H1 (cell line): ENCODE results near the gene TRIM59. TPM values are rescaled to one million over a fixed set of nuclear protein-coding genes. Genes with fewer than 3 reads are reported as not detected.

ENCODE experiments used
- CTCF ChIA-PET: fragments of 300-600 bp; sonication (Branson Sonifier 250); formaldehyde crosslinking; loops from one replicate; lab custom pipeline; 2021; ENCODE audit not compliant: partially characterized antibody; lab: Charles Lee
- POLR2A ChIA-PET: fragments of 300-600 bp; sonication (Branson Sonifier 250); formaldehyde crosslinking; loops from one replicate; lab custom pipeline; 2021; ENCODE audit warnings: inconsistent platforms; ENCODE audit not compliant: partially characterized antibody; lab: Charles Lee
- DNase-seq, 2 experiments: peaks; one replicate each; pipeline versions ENCODE4 v3.0.0 to v3.0.0-alpha.2; 2010 to 2022; ENCODE audit warnings: low spot score in 2 of 2, low read depth in 1 of 2, mixed read lengths in 1 of 2
- FAIRE-seq: peaks from 2 replicates; lab custom pipeline; 2011; peaks lifted over from hg19 to GRCh38; lab: Jason Lieb, UNC
- H2AFZ ChIP-seq: 2 replicates; pipeline ENCODE4 v1.8.1; 2012; ENCODE audit warnings: low read length, inconsistent platforms
- H2AK5ac ChIP-seq: 2 replicates; pipeline ENCODE4 v1.6.1; 2013; ENCODE audit warnings: low read depth, low read length
- H2BK120ac ChIP-seq: replicated peaks from 2 replicates; pipeline ENCODE3; 2013; ENCODE audit warnings: low read depth, low read length, inconsistent platforms
- H2BK12ac ChIP-seq: 2 replicates; pipeline ENCODE4 v1.6.1; 2013; ENCODE audit warnings: low read depth, low read length
- H2BK15ac ChIP-seq: 2 replicates; pipeline ENCODE4 v1.6.1; 2013; ENCODE audit warnings: low read length
- H2BK20ac ChIP-seq: 2 replicates; pipeline ENCODE4 v1.6.1; 2013; ENCODE audit warnings: low read length
- H2BK5ac ChIP-seq: 2 replicates; pipeline ENCODE4 v1.6.1; 2013; ENCODE audit warnings: low read depth, low read length
- H3K14ac ChIP-seq: 2 replicates; pipeline ENCODE4 v1.6.1; 2013; ENCODE audit warnings: inconsistent platforms; ENCODE audit not compliant: insufficient read length
- H3K18ac ChIP-seq: 2 replicates; pipeline ENCODE4 v1.6.1; 2013; ENCODE audit warnings: low read length; ENCODE audit errors: extremely low read depth
- H3K23ac ChIP-seq: 2 replicates; pipeline ENCODE4 v1.6.1; 2013; ENCODE audit warnings: inconsistent platforms; ENCODE audit not compliant: insufficient read length
- H3K23me2 ChIP-seq: 2 replicates; pipeline ENCODE4 v1.6.1; 2013; ENCODE audit warnings: low read depth, low read length
- H3K27ac ChIP-seq: 2 replicates; pipeline ENCODE4 v1.6.1; 2011; ENCODE audit warnings: low read depth, low read length, inconsistent platforms
- H3K27me3 ChIP-seq, 4 experiments: replicated peaks in 1 of 4; 1 replicate in 1 of 4; 2 replicates in 3 of 4; pipeline versions ENCODE4 v1.6.1 to v1.8.1; 2011 to 2013; ENCODE audit warnings: low read length in 3 of 4, mild to moderate bottlenecking in 3 of 4, inconsistent platforms in 2 of 4, mixed read lengths in 2 of 4, moderate library complexity in 1 of 4; ENCODE audit not compliant: control insufficient read depth in 3 of 4, insufficient read depth in 3 of 4; ENCODE audit errors: extremely low read depth in 1 of 4
- H3K36me3 ChIP-seq, 4 experiments: 2 replicates each; pipeline versions ENCODE4 v1.6.1 to v1.8.1; 2011 to 2013; ENCODE audit warnings: mild to moderate bottlenecking in 4 of 4, low read length in 3 of 4, moderate library complexity in 2 of 4, control low read depth in 1 of 4, inconsistent platforms in 1 of 4; ENCODE audit not compliant: insufficient read depth in 4 of 4, control insufficient read depth in 2 of 4
- H3K4ac ChIP-seq: replicated peaks from 2 replicates; pipeline ENCODE3; 2013; ENCODE audit warnings: low read length, low read depth, mixed read lengths, inconsistent platforms; ENCODE audit not compliant: insufficient read length
- H3K4me1 ChIP-seq, 4 experiments: replicated peaks in 1 of 4; 1 replicate in 1 of 4; 2 replicates in 3 of 4; pipeline versions ENCODE4 v1.6.1 to v1.8.1; 2011 to 2013; ENCODE audit warnings: low read length in 3 of 4, inconsistent platforms in 2 of 4, mixed read lengths in 1 of 4; ENCODE audit not compliant: insufficient read depth in 4 of 4, control insufficient read depth in 3 of 4
- H3K4me2 ChIP-seq, 2 experiments: 2 replicates each; pipeline versions ENCODE4 v1.6.1 to v1.8.1; 2011 to 2013; ENCODE audit warnings: low read depth in 2 of 2, low read length in 2 of 2, control low read depth in 1 of 2, inconsistent platforms in 1 of 2, mild to moderate bottlenecking in 1 of 2; ENCODE audit not compliant: insufficient read depth in 1 of 2
- H3K4me3 ChIP-seq, 4 experiments: fragments of 200-600, 300-600 bp in 1 of 4; sonication (generic), shearing (Covaris generic), sonication (Bioruptor Twin) in 1 of 4; 2 replicates each; pipeline versions ENCODE4 v1.5.1 to v1.8.1; 2011 to 2016; ENCODE audit warnings: low read length in 4 of 4, low read depth in 3 of 4, control low read depth in 2 of 4, inconsistent platforms in 2 of 4, mild to moderate bottlenecking in 2 of 4, mixed read lengths in 1 of 4, moderate library complexity in 1 of 4; ENCODE audit not compliant: insufficient read depth in 2 of 4; ENCODE audit errors: extremely low read depth in 1 of 4
- H3K56ac ChIP-seq: replicated peaks from 2 replicates; pipeline ENCODE3; 2013; ENCODE audit warnings: low read depth, mild to moderate bottlenecking, mixed read lengths, low read length, inconsistent platforms; ENCODE audit not compliant: insufficient read length
- H3K79me1 ChIP-seq: 2 replicates; pipeline ENCODE4 v1.6.1; 2013; ENCODE audit warnings: low read depth, low read length, control low read depth
- H3K79me2 ChIP-seq, 2 experiments: 2 replicates each; pipeline versions ENCODE4 v1.6.1 to v1.8.1; 2012 to 2013; ENCODE audit warnings: low read length in 2 of 2, mild to moderate bottlenecking in 2 of 2, inconsistent platforms in 1 of 2; ENCODE audit not compliant: insufficient read depth in 2 of 2, control insufficient read depth in 1 of 2
- H3K9ac ChIP-seq, 4 experiments: replicated peaks in 1 of 4; 1 replicate in 1 of 4; 2 replicates in 3 of 4; pipeline versions ENCODE4 v1.6.1 to v1.8.1; 2011 to 2013; ENCODE audit warnings: low read depth in 3 of 4, low read length in 3 of 4, control low read depth in 2 of 4, mild to moderate bottlenecking in 2 of 4, moderate library complexity in 2 of 4, inconsistent platforms in 1 of 4; ENCODE audit errors: extremely low read depth in 1 of 4
- H3K9me3 ChIP-seq, 2 experiments: 2 replicates each; pipeline versions ENCODE4 v1.6.1 to v1.8.1; 2012 to 2013; ENCODE audit warnings: mild to moderate bottlenecking in 2 of 2, moderate library complexity in 2 of 2, control low read depth in 1 of 2, inconsistent platforms in 1 of 2, low read depth in 1 of 2, low read length in 1 of 2, mixed read lengths in 1 of 2; ENCODE audit not compliant: insufficient read depth in 2 of 2
- H4K20me1 ChIP-seq, 2 experiments: replicated peaks in 1 of 2; 2 replicates each; pipeline versions ENCODE3 to v1.8.1; 2011 to 2013; ENCODE audit warnings: inconsistent platforms in 2 of 2, low read length in 2 of 2, mild to moderate bottlenecking in 1 of 2; ENCODE audit not compliant: insufficient read depth in 2 of 2, control insufficient read depth in 1 of 2
- H4K5ac ChIP-seq: 2 replicates; pipeline ENCODE4 v1.6.1; 2013; ENCODE audit warnings: low read length, low read depth, mixed read lengths, inconsistent platforms; ENCODE audit not compliant: insufficient read length
- H4K8ac ChIP-seq: 2 replicates; pipeline ENCODE4 v1.8.0; 2013; ENCODE audit warnings: mild to moderate bottlenecking, moderate library complexity, low read length, inconsistent platforms; ENCODE audit not compliant: insufficient read depth; ENCODE audit errors: extremely low read depth
- H4K91ac ChIP-seq: replicated peaks from 2 replicates; pipeline ENCODE3; 2013; ENCODE audit warnings: low read length, mixed read lengths, inconsistent platforms; ENCODE audit not compliant: insufficient read length
- WGBS, 2 experiments: shearing (Covaris generic) in 1 of 2; methylation state at CpG; one replicate each; pipeline versions ENCODE4 v1.1.6 to v1.1.7; 2013 to 2015; ENCODE audit warnings: low lambda C conversion rate in 2 of 2, mixed read lengths in 2 of 2, inconsistent platforms in 1 of 2, low coverage in 1 of 2, missing lambda C conversion rate in 1 of 2; ENCODE audit not compliant: insufficient replicate concordance in 2 of 2, insufficient coverage in 1 of 2, insufficient read length in 1 of 2; ENCODE audit errors: extremely low coverage in 1 of 2, missing lambda C conversion rate in 1 of 2; 5-methylcytosine and 5-hydroxymethylcytosine counted together
- polyA plus RNA-seq, 7 experiments: library from polyadenylated mRNA; depleted of rRNA in 3 of 7; stranded (reverse) in 5 of 7; unstranded in 2 of 7; fragments of >200 nt in 5 of 7; fragments of 200-250 nt in 2 of 7; gene quantifications; 1 replicate in 5 of 7; 2 replicates in 1 of 7; 4 replicates in 1 of 7; pipeline versions ENCODE4 v1.2.1 to v1.2.3, GENCODE V29; 2011 to 2013; ENCODE audit warnings: missing spikeins in 2 of 7, mixed read lengths in 2 of 7
- total RNA-seq: library from RNA; stranded (reverse); fragmentation: NEBNext Ultra II Directional; extraction: Animal tissue kit (Norgen Biotek cat#: 25700); gene quantifications from 2 replicates; pipeline ENCODE4 v1.2.1, GENCODE V29; 2021

TRIM59 gene
- total and polyA plus RNA-seq, 2 of the 8 experiments (the other 6 are each of a cell fraction or from before 2014, with no cell fraction given) = 11.6 to 53.4 TPM

GRCh38 chr3:160480931-160481330, 31.3 kb upstream of the TRIM59 start:
- Histone ChIP-seq H3K4me3 (no peak overlapping the region), H3K23me2 (no peaks in the 10 kb centered on the region), H3K14ac (no peak overlapping the region), H3K4me1 (no peaks in the 10 kb centered on the region), H2BK20ac (no peak overlapping the region), H3K27ac (no peak overlapping the region), H3K9me3 (no peaks in the 10 kb centered on the region), H3K4ac (no peak overlapping the region), H3K79me2 (no peaks in the 10 kb centered on the region), H4K5ac (no peak overlapping the region), H4K20me1 (no peaks in the 10 kb centered on the region), H2BK5ac (no peak overlapping the region), H2BK15ac (no peak overlapping the region), H3K79me1 (no peaks in the 10 kb centered on the region), H3K36me3 (no peaks in the 10 kb centered on the region), H3K4me2 (no peak overlapping the region), H2BK12ac (no peak overlapping the region), H3K18ac (no peak overlapping the region), H2BK120ac (no peak overlapping the region), H3K27me3 (no peaks in the 10 kb centered on the region), H3K23ac (no peak overlapping the region), H2AFZ (0 out of 2 replicates have a peak overlapping the region, but pooled peaks have one; percentile 22), H2AK5ac (no peak overlapping the region), H3K9ac (no peak overlapping the region), H3K56ac (no peak overlapping the region), H4K91ac (no peak overlapping the region), H4K8ac (no peak overlapping the region)
- ChIA-PET CTCF (interaction anchor here (1.0 to 1.4 kb wide), 2 partner anchors 11 to 12 kb away, joined by 3 read pairs; no protein-coding TSS in a partner anchor), POLR2A (interaction anchor here (1.9 kb wide), 1 partner anchor 12 kb away, joined by 9 read pairs; no protein-coding TSS in a partner anchor)
- FAIRE-seq = no peak
- 91% methylated on average over 5 of the region's 5 CpGs; no CpG with 5 or more reads in 1 of the 2 experiments for WGBS, 2 experiments
- DNase-seq = no peak
